SK-N-SH (cell line): ENCODE data around the gene PXT1. TPM values are rescaled to one million over a fixed set of nuclear protein-coding genes. Genes with fewer than 3 reads are reported as not detected.

Experiments
- CTCF ChIA-PET: fragments of 300-600, 350-600 bp; formaldehyde crosslinking; extraction: SDS; loops from one replicate; lab custom pipeline; 2021; lab: Yijun Ruan, JAX
- POLR2A ChIA-PET: fragments of 350-600 bp; sonication (Branson Sonifier 250); formaldehyde crosslinking; extraction: SDS; loops from one replicate; lab custom pipeline; 2020; ENCODE audit warnings: antibody characterized with exemption, inconsistent platforms; lab: Yijun Ruan, JAX
- DNase-seq: peaks from one replicate; pipeline ENCODE4 v3.0.0; 2012
- H2AFZ ChIP-seq: fragments of 200-600 bp; sonication (generic); 2 replicates; pipeline ENCODE4 v1.8.1; 2016; ENCODE audit warnings: antibody characterized with exemption, mild to moderate bottlenecking, low read depth
- H3F3A ChIP-seq: fragments of 200-600 bp; sonication (generic); replicated peaks from 2 replicates; pipeline ENCODE3; 2016; ENCODE audit warnings: antibody characterized with exemption, mild to moderate bottlenecking; ENCODE audit not compliant: insufficient read depth
- H3K27ac ChIP-seq, 2 experiments: fragments of 200-500 bp in 1 of 2; fragments of 200-600 bp in 1 of 2; sonication (Bioruptor generic) in 1 of 2; sonication (generic), shearing (Covaris generic) in 1 of 2; 2 replicates each; pipeline versions ENCODE4 v1.5.1 to v1.6.1; 2014 to 2016; ENCODE audit warnings: low read depth in 2 of 2, inconsistent platforms in 1 of 2, low read length in 1 of 2, mild to moderate bottlenecking in 1 of 2, mixed read lengths in 1 of 2
- H3K27me3 ChIP-seq: fragments of 200-600 bp; sonication (generic), shearing (Covaris generic); 2 replicates; pipeline ENCODE4 v1.6.1; 2016; ENCODE audit warnings: mixed run types; ENCODE audit not compliant: insufficient read depth
- H3K36me3 ChIP-seq, 2 experiments: fragments of 200-500 bp in 1 of 2; fragments of 200-600 bp in 1 of 2; sonication (Bioruptor generic) in 1 of 2; sonication (generic) in 1 of 2; replicated peaks in 1 of 2; 2 replicates each; pipeline versions ENCODE3 to v1.5.1; 2014 to 2016; ENCODE audit warnings: low read length in 1 of 2, mild to moderate bottlenecking in 1 of 2; ENCODE audit not compliant: insufficient read depth in 2 of 2, control insufficient read depth in 1 of 2
- H3K4me1 ChIP-seq, 2 experiments: fragments of 200-500 bp in 1 of 2; fragments of 200-600 bp in 1 of 2; sonication (Bioruptor generic) in 1 of 2; sonication (generic), shearing (Covaris generic) in 1 of 2; 2 replicates each; pipeline versions ENCODE4 v1.5.1 to v1.6.1; 2014 to 2016; ENCODE audit warnings: low read depth in 1 of 2, low read length in 1 of 2, mixed run types in 1 of 2; ENCODE audit not compliant: insufficient read depth in 2 of 2, control insufficient read depth in 1 of 2
- H3K4me2 ChIP-seq: fragments of 200-600 bp; sonication (generic), shearing (Covaris generic); 2 replicates; pipeline ENCODE4 v1.6.1; 2017; ENCODE audit warnings: mixed run types
- H3K4me3 ChIP-seq, 2 experiments: fragments of 200-500 bp in 1 of 2; fragments of 200-600 bp in 1 of 2; sonication (Bioruptor generic) in 1 of 2; sonication (generic), shearing (Covaris generic) in 1 of 2; 2 replicates each; pipeline versions ENCODE4 v1.5.1 to v1.8.1; 2014 to 2016; ENCODE audit warnings: low read depth in 2 of 2, inconsistent platforms in 1 of 2, low read length in 1 of 2, mild to moderate bottlenecking in 1 of 2, mixed read lengths in 1 of 2, moderate library complexity in 1 of 2
- H3K79me2 ChIP-seq: fragments of 200-600 bp; sonication (generic); 2 replicates; pipeline ENCODE4 v1.8.1; 2017; ENCODE audit warnings: mild to moderate bottlenecking; ENCODE audit not compliant: insufficient read depth
- H3K9ac ChIP-seq: fragments of 200-600 bp; sonication (generic); 2 replicates; pipeline ENCODE4 v1.6.1; 2017; ENCODE audit warnings: mixed run types
- H3K9me2 ChIP-seq: fragments of 200-600 bp; sonication (generic); 2 replicates; pipeline ENCODE4 v1.6.1; 2017; ENCODE audit warnings: mixed run types
- H3K9me3 ChIP-seq: fragments of 200-600 bp; sonication (generic); 2 replicates; pipeline ENCODE4 v1.6.1; 2017; ENCODE audit warnings: mixed run types, mild to moderate bottlenecking, moderate library complexity
- H4K20me1 ChIP-seq: fragments of 200-600 bp; sonication (generic); 2 replicates; pipeline ENCODE4 v1.6.1; 2017; ENCODE audit warnings: mild to moderate bottlenecking, mixed run types; ENCODE audit not compliant: insufficient read depth
- CHD2 ChIP-seq: fragments of 150-350 bp; IDR thresholded peaks from 2 replicates; pipeline ENCODE4 v1.6.1; 2018; ENCODE audit warnings: low read length; ENCODE audit not compliant: partially characterized antibody
- EZH2phosphoT487 ChIP-seq: fragments of 200-600 bp; sonication (generic); IDR thresholded peaks from 2 replicates; pipeline ENCODE4 v1.6.1; 2017; ENCODE audit warnings: low read depth, mixed run types, mild to moderate bottlenecking, antibody characterized with exemption, moderate library complexity, borderline replicate concordance
- FOSL2 ChIP-seq: IDR thresholded peaks from 2 replicates; pipeline ENCODE4 v1.4.0; 2012; ENCODE audit warnings: low read depth, mild to moderate bottlenecking, moderate library complexity, borderline replicate concordance
- GABPA ChIP-seq: IDR thresholded peaks from 2 replicates; pipeline ENCODE4 v1.4.0; 2012; ENCODE audit warnings: low read depth, mild to moderate bottlenecking
- IRF3 ChIP-seq: fragments of 150-350 bp; IDR thresholded peaks from 2 replicates; pipeline ENCODE4 v1.6.1; 2016; ENCODE audit warnings: mild to moderate bottlenecking, low read depth, low read length
- MAX ChIP-seq: IDR thresholded peaks from 2 replicates; pipeline ENCODE4 v1.4.0; 2012; ENCODE audit warnings: low read depth
- MEF2A ChIP-seq: IDR thresholded peaks from 2 replicates; pipeline ENCODE4 v1.4.0; 2012; ENCODE audit warnings: low read depth, borderline replicate concordance
- RAD21 ChIP-seq: IDR thresholded peaks from 2 replicates; pipeline ENCODE4 v1.6.1; 2012; ENCODE audit warnings: mild to moderate bottlenecking, low read length
- RCOR1 ChIP-seq: fragments of 150-350 bp; IDR thresholded peaks from 2 replicates; pipeline ENCODE4 v1.6.1; 2017; ENCODE audit warnings: antibody characterized with exemption, low read length
- SIN3A ChIP-seq: IDR thresholded peaks from 2 replicates; pipeline ENCODE4 v1.6.1; 2012; ENCODE audit warnings: low read depth, mild to moderate bottlenecking, low read length, moderate library complexity, borderline replicate concordance
- SMC3 ChIP-seq: IDR thresholded peaks from 2 replicates; pipeline ENCODE4 v1.6.1; 2012; ENCODE audit warnings: low read depth, low read length, improper control_type of control experiment
- TEAD4 ChIP-seq: IDR thresholded peaks from 2 replicates; pipeline ENCODE4 v1.4.0; 2012; ENCODE audit warnings: mild to moderate bottlenecking, borderline replicate concordance; ENCODE audit not compliant: insufficient read depth
- WGBS: methylation state at CpG from one replicate; pipeline ENCODE4 v1.1.6; 2017; ENCODE audit warnings: low lambda C conversion rate; 5-methylcytosine and 5-hydroxymethylcytosine counted together
- polyA plus RNA-seq, 3 experiments: library from polyadenylated mRNA; depleted of rRNA; stranded (reverse); fragments of >200 nt; gene quantifications; 2 replicates each; pipeline ENCODE4 v1.2.3, GENCODE V29; 2012
- TF ChIP-seq, protein P1 (sequence below): fragments of 200-600 bp; sonication (generic); IDR thresholded peaks from 2 replicates; pipeline ENCODE4 v1.6.1; 2017; ENCODE audit warnings: antibody characterized with exemption, mild to moderate bottlenecking, moderate library complexity
- TF ChIP-seq, protein P2 (sequence below): IDR thresholded peaks from 2 replicates; pipeline ENCODE4 v1.6.1; 2012; ENCODE audit warnings: mild to moderate bottlenecking, low read depth, low read length, moderate library complexity

Gene PXT1
- polyA plus RNA-seq, 1 of the 3 experiments (the other 2 are of a cell fraction): not detected

- no peaks in the 10 kb centered on the region for H3K9me2 ChIP-seq
- no peaks in the 10 kb centered on the region for H3K27me3 ChIP-seq
- TF ChIP-seq GABPA (no peak), MEF2A (no peak), EZH2phosphoT487 (no peak), RAD21 (peak; percentile 94), RCOR1 (no peak), CHD2 (peak; percentile 29), IRF3 (no peak), SIN3A (no peak), TEAD4 (no peak), FOSL2 (no peak), MAX (no peak), SMC3 (peak; percentile 78)
- TF ChIP-seq, protein P1, sequence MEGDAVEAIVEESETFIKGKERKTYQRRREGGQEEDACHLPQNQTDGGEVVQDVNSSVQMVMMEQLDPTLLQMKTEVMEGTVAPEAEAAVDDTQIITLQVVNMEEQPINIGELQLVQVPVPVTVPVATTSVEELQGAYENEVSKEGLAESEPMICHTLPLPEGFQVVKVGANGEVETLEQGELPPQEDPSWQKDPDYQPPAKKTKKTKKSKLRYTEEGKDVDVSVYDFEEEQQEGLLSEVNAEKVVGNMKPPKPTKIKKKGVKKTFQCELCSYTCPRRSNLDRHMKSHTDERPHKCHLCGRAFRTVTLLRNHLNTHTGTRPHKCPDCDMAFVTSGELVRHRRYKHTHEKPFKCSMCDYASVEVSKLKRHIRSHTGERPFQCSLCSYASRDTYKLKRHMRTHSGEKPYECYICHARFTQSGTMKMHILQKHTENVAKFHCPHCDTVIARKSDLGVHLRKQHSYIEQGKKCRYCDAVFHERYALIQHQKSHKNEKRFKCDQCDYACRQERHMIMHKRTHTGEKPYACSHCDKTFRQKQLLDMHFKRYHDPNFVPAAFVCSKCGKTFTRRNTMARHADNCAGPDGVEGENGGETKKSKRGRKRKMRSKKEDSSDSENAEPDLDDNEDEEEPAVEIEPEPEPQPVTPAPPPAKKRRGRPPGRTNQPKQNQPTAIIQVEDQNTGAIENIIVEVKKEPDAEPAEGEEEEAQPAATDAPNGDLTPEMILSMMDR: peak; percentile 79
- TF ChIP-seq, protein P2, sequence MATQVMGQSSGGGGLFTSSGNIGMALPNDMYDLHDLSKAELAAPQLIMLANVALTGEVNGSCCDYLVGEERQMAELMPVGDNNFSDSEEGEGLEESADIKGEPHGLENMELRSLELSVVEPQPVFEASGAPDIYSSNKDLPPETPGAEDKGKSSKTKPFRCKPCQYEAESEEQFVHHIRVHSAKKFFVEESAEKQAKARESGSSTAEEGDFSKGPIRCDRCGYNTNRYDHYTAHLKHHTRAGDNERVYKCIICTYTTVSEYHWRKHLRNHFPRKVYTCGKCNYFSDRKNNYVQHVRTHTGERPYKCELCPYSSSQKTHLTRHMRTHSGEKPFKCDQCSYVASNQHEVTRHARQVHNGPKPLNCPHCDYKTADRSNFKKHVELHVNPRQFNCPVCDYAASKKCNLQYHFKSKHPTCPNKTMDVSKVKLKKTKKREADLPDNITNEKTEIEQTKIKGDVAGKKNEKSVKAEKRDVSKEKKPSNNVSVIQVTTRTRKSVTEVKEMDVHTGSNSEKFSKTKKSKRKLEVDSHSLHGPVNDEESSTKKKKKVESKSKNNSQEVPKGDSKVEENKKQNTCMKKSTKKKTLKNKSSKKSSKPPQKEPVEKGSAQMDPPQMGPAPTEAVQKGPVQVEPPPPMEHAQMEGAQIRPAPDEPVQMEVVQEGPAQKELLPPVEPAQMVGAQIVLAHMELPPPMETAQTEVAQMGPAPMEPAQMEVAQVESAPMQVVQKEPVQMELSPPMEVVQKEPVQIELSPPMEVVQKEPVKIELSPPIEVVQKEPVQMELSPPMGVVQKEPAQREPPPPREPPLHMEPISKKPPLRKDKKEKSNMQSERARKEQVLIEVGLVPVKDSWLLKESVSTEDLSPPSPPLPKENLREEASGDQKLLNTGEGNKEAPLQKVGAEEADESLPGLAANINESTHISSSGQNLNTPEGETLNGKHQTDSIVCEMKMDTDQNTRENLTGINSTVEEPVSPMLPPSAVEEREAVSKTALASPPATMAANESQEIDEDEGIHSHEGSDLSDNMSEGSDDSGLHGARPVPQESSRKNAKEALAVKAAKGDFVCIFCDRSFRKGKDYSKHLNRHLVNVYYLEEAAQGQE: no peak
- TF ChIP-seq, all 33 proteins: peak for 4
- Histone ChIP-seq H3K4me2 (no peak overlapping the region), H3K27ac (no peak overlapping the region), H3K79me2 (no peaks in the 10 kb centered on the region), H4K20me1 (no peaks in the 10 kb centered on the region), H3K9me3 (no peaks in the 10 kb centered on the region), H2AFZ (peak overlapping the region; percentile 52; the same call in 1 of the 2 replicates), H3K4me3 (peak overlapping the region in 1 of 2 experiments; percentile 40; a peak in 1 of 4 replicates), H3F3A (no peaks in the 10 kb centered on the region), H3K4me1 (peaks cover 2 to 6% of the 10 kb centered on the region in 2 experiments; a peak in 2 of 4 replicates), H3K9ac (no peak overlapping the region), H3K36me3 (no peaks in the 10 kb centered on the region)
- ChIA-PET POLR2A (no interaction called here), CTCF (interaction anchor here (0.6 to 9.1 kb wide), 36 partner anchors 8 to 491 kb away, joined by 3 to 149 read pairs (median 4); partner anchors contain the start of gene BNIP5)
- 23% methylated on average over 9 of the region's 10 CpGs for whole genome bisulfite sequencing
- DNase-seq: peak; percentile 87
Measured at GRCh38 chr6:36360241-36361054, 82.2 kb downstream of the PXT1 start.
